Neural crest cell (in vitro differentiated cells): ENCODE results near the gene PLAC1. TPM values are rescaled to one million over a fixed set of nuclear protein-coding genes. Genes with fewer than 3 reads are reported as not detected.

ENCODE experiments used
- DNase-seq: peaks from one replicate; pipeline ENCODE4 v3.0.0; 2021; ENCODE audit warnings: low read depth, mixed read lengths, low spot score
- H3K27ac Mint-ChIP-seq: one replicate; pipeline ENCODE4 v1.8.0; 2021; ENCODE audit warnings: mild to moderate bottlenecking, mixed read lengths; ENCODE audit not compliant: unreplicated experiment
- H3K27me3 Mint-ChIP-seq: 2 replicates; pipeline ENCODE4 v1.8.0; 2021; ENCODE audit warnings: low read depth, mild to moderate bottlenecking, mixed read lengths
- H3K36me3 Mint-ChIP-seq: 2 replicates; pipeline ENCODE4 v1.8.0; 2021; ENCODE audit warnings: low read depth, mild to moderate bottlenecking, mixed read lengths
- H3K4me1 Mint-ChIP-seq: 2 replicates; pipeline ENCODE4 v1.8.0; 2021; ENCODE audit warnings: mixed read lengths
- H3K4me3 Mint-ChIP-seq: one replicate; pipeline ENCODE4 v1.8.0; 2021; ENCODE audit warnings: mild to moderate bottlenecking, mixed read lengths
- H3K9me3 Mint-ChIP-seq: 2 replicates; pipeline ENCODE4 v1.8.0; 2021; ENCODE audit warnings: mixed read lengths
- total RNA-seq: library from RNA; stranded (reverse); gene quantifications from 2 replicates; pipeline ENCODE4 v1.2.1, GENCODE V29; 2021
- TF ChIP-seq, protein P1 (sequence below): fragments of 200-600 bp; sonication (generic); conservative IDR thresholded peaks from 2 replicates; pipeline ENCODE4 v1.5.0; 2021; ENCODE audit warnings: antibody characterized with exemption, mild to moderate bottlenecking

Gene PLAC1
- total RNA-seq, 1 donor from 2014 or later = not detected

DNA sequence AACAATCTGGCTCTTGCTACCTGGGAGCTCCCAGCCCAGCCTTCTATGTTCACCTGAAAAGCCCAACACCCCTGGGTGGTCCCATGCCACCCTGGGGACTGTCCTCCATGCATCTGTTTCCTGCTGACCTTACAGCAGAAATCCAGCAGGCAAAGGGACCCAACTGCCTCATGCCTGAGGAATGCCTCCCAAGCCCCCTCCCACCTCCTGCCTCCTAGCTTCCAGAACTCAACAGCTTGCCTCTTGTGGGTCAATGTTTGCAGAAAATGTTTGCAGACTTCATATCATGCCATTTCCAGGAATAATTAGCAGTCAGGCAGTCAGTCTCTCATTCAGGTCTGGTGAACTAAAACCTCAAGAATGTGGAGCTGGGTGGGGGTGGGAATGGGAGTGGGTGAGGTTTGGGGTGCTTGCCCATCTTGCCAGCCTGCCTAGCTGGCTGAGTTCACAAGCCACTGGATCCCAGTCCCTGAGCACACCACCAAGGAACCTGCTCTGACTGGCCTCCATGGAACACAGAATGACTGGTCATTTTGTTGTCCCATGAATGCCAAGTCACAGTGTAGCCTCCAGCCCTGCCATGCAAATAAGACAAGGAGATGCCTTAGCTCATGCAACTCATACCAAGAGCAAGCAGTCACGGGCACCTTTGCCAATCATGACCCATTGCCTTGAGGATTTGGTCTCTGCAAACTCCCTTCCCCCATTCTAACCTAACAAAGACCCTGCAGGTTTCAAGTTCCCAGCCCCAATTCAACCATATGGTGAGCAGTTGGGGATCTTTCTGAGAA, 12.1 kb upstream of the PLAC1 start:
- no peaks in the 10 kb centered on the region for H3K36me3 Mint-ChIP-seq
- DNase-seq = no peak
- H3K9me3 Mint-ChIP-seq = peaks cover 12% of the 10 kb centered on the region
- TF ChIP-seq, protein P1, sequence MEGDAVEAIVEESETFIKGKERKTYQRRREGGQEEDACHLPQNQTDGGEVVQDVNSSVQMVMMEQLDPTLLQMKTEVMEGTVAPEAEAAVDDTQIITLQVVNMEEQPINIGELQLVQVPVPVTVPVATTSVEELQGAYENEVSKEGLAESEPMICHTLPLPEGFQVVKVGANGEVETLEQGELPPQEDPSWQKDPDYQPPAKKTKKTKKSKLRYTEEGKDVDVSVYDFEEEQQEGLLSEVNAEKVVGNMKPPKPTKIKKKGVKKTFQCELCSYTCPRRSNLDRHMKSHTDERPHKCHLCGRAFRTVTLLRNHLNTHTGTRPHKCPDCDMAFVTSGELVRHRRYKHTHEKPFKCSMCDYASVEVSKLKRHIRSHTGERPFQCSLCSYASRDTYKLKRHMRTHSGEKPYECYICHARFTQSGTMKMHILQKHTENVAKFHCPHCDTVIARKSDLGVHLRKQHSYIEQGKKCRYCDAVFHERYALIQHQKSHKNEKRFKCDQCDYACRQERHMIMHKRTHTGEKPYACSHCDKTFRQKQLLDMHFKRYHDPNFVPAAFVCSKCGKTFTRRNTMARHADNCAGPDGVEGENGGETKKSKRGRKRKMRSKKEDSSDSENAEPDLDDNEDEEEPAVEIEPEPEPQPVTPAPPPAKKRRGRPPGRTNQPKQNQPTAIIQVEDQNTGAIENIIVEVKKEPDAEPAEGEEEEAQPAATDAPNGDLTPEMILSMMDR = no peak
- H3K4me1 Mint-ChIP-seq = no peaks in the 10 kb centered on the region
- H3K27me3 Mint-ChIP-seq = no peaks in the 10 kb centered on the region
- no peak overlapping the region for H3K4me3 Mint-ChIP-seq
- H3K27ac Mint-ChIP-seq = no peak overlapping the region

DNA sequence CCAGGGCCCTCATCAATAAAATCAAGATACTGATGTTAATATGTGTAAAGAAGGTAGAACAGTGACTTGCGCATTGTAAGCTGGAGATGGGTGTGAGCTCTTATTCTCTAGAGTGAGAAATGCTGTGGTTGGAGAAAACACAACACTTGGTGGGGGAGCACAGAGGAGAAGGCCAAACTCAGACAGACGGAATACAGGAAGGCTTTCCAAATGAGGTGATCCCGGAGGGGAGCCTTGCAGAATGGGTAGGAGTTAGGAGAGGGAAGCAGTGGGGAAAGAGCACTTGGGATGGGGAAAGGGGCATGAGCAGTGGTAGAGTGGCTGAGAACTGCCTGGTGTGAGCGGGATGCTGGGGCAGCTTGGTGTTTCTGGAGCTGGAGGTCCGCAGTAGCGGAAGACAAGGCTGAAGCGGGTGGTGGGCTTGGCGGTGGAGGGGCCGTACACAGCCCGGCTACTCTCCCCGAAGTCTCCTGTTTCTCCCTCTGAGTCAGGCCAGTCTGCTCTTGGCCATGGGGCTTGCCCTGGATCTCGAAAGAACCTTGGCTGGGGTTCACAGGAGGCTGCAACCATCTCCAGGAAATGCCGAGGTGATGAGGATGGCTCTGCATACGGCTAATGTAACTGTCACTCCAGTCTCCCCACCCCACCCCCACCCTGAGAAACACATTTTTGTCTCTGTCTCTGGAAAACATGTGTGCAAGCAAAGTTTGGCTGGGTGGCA, 11.3 kb upstream of the PLAC1 start:
- Mint-ChIP-seq H3K27ac (no peak overlapping the region), H3K36me3 (no peaks in the 10 kb centered on the region), H3K27me3 (no peaks in the 10 kb centered on the region), H3K4me1 (no peaks in the 10 kb centered on the region), H3K9me3 (peaks cover 12% of the 10 kb centered on the region), H3K4me3 (no peak overlapping the region)
- TF ChIP-seq, protein P1 = no peak
- DNase-seq = no peak

GRCh38 chrX:134664202-134664601, 5.9 kb upstream of the PLAC1 start:
- DNase-seq = no peak
- no peak overlapping the region for H3K27ac Mint-ChIP-seq
- H3K4me1 Mint-ChIP-seq = no peaks in the 10 kb centered on the region
- H3K9me3 Mint-ChIP-seq = peaks cover 8% of the 10 kb centered on the region
- no peaks in the 10 kb centered on the region for H3K36me3 Mint-ChIP-seq
- TF ChIP-seq, protein P1 = no peak
- no peaks in the 10 kb centered on the region for H3K27me3 Mint-ChIP-seq
- H3K4me3 Mint-ChIP-seq = no peak overlapping the region

- H3K9me3 Mint-ChIP-seq = peaks cover 3% of the 10 kb centered on the region
These were observed 3.0 kb upstream of the PLAC1 start for GRCh38 chrX:134661295-134661694.

GRCh38 chrX:134660627-134661026, 2.4 kb upstream of the PLAC1 start:
- no peak overlapping the region for H3K27ac Mint-ChIP-seq
- TF ChIP-seq, protein P1 = no peak
- no peak for DNase-seq
- no peak overlapping the region for H3K4me3 Mint-ChIP-seq
- H3K4me1 Mint-ChIP-seq = no peaks in the 10 kb centered on the region
- no peaks in the 10 kb centered on the region for H3K27me3 Mint-ChIP-seq
- H3K36me3 Mint-ChIP-seq = no peaks in the 10 kb centered on the region
- H3K9me3 Mint-ChIP-seq = peaks cover 3% of the 10 kb centered on the region

More at GRCh38 chrX:134661295-134661694, 3.0 kb upstream of the PLAC1 start:
- Mint-ChIP-seq H3K27me3 (no peaks in the 10 kb centered on the region), H3K36me3 (no peaks in the 10 kb centered on the region), H3K27ac (no peak overlapping the region), H3K4me3 (no peak overlapping the region), H3K4me1 (no peaks in the 10 kb centered on the region)
- TF ChIP-seq, protein P1 = no peak
- DNase-seq = no peak
